ENCODE measurements around the gene NR6A1. TPM values are rescaled to one million over a fixed set of nuclear protein-coding genes. Genes with fewer than 3 reads are reported as not detected.

The NR6A1 gene
- total and polyA plus RNA-seq, 2 of the 8 experiments (the other 6 are each of a cell fraction or from before 2014, with no cell fraction given), result 93.2 to 237 TPM

DNA sequence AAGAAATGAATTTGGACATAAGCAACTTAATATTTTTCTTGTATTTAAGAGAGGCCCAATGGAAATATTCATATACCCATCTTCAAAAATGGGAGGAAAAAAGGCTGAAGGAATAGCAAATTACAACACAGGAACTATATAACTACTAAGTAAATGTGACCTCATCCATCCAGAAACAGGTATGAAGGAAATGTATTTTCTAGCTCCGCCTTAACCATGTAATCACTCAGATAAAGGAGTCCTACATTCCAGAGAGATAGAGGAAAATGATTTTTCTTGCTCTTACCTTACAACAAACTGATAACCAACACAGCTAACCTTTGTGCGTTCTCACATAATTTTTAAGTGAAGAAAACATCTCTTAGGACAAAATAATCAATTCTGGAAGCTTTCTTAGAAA, 96.5 kb downstream of the NR6A1 start:
- Histone ChIP-seq H3K4ac (replicated peaks; ENCODE audit: insufficient read length, low read depth, low read length) (no peak overlapping the region), H3K23ac (ENCODE audit: insufficient read length) (no peak overlapping the region), H2BK20ac (ENCODE audit: low read length) (no peak overlapping the region), H3K9ac (replicated peaks in 1 of 4; ENCODE audit: extremely low read depth in 1 of 4, low read depth in 3 of 4, low read length in 3 of 4) (no peak overlapping the region), H3K23me2 (ENCODE audit: low read depth, low read length) (no peaks in the 10 kb centered on the region), H3K79me1 (ENCODE audit: low read depth, low read length) (peaks cover 2% of the 10 kb centered on the region; the same call in 1 of the 2 replicates), H2AK5ac (ENCODE audit: low read depth, low read length) (no peak overlapping the region), H3K56ac (replicated peaks; ENCODE audit: insufficient read length, low read depth, low read length) (no peak overlapping the region), H3K9me3 (ENCODE audit: insufficient read depth in 2 of 2, low read depth in 1 of 2, low read length in 1 of 2) (no peaks in the 10 kb centered on the region), H4K5ac (ENCODE audit: insufficient read length, low read depth, low read length) (no peak overlapping the region), H2BK5ac (ENCODE audit: low read depth, low read length) (no peak overlapping the region), H3K79me2 (ENCODE audit: control insufficient read depth in 1 of 2, insufficient read depth in 2 of 2, low read length in 2 of 2) (peaks cover 0 to 57% of the 10 kb centered on the region in 2 experiments; a peak in 2 of 4 replicates), H2BK15ac (ENCODE audit: low read length) (no peak overlapping the region), H3K36me3 (ENCODE audit: control insufficient read depth in 2 of 4, insufficient read depth in 4 of 4, low read length in 3 of 4) (no peaks in the 10 kb centered on the region), H3K4me1 (replicated peaks in 1 of 4; ENCODE audit: control insufficient read depth in 3 of 4, insufficient read depth in 4 of 4, low read length in 3 of 4) (no peaks in the 10 kb centered on the region), H3K4me2 (ENCODE audit: insufficient read depth in 1 of 2, low read depth in 2 of 2, low read length in 2 of 2) (no peak overlapping the region), H3K27me3 (replicated peaks in 1 of 4; ENCODE audit: control insufficient read depth in 3 of 4, extremely low read depth in 1 of 4, insufficient read depth in 3 of 4, low read length in 3 of 4) (no peaks in the 10 kb centered on the region), H4K91ac (replicated peaks; ENCODE audit: insufficient read length, low read length) (no peak overlapping the region), H4K20me1 (replicated peaks in 1 of 2; ENCODE audit: control insufficient read depth in 1 of 2, insufficient read depth in 2 of 2, low read length in 2 of 2) (peaks cover 2 to 4% of the 10 kb centered on the region in 2 experiments), H4K8ac (ENCODE audit: extremely low read depth, insufficient read depth, low read length) (no peak overlapping the region), H2BK120ac (replicated peaks; ENCODE audit: low read depth, low read length) (no peak overlapping the region), H2BK12ac (ENCODE audit: low read depth, low read length) (no peak overlapping the region), H2AFZ (ENCODE audit: low read length) (no peak overlapping the region), H3K4me3 (ENCODE audit: extremely low read depth in 1 of 4, insufficient read depth in 2 of 4, low read depth in 3 of 4, low read length in 4 of 4) (no peak overlapping the region), H3K18ac (ENCODE audit: extremely low read depth, low read length) (no peak overlapping the region), H3K27ac (ENCODE audit: low read depth, low read length) (no peak overlapping the region), H3K14ac (ENCODE audit: insufficient read length) (no peak overlapping the region)
- WGBS, 2 experiments (ENCODE audit: extremely low coverage in 1 of 2, insufficient coverage in 1 of 2, insufficient read length in 1 of 2, insufficient replicate concordance in 2 of 2, low coverage in 1 of 2, low lambda C conversion rate in 2 of 2, missing lambda C conversion rate in 1 of 2), result 93% methylated on average over 2 of the region's 2 CpGs; no CpG with 5 or more reads in 1 of the 2 experiments
- DNase-seq (ENCODE audit: low read depth in 1 of 2, low spot score in 2 of 2) (no peak), FAIRE-seq (no peak)
- CTCF ChIA-PET (ENCODE audit: partially characterized antibody), result interaction anchor here (0.5 to 2.3 kb wide), 7 partner anchors 10 to 103 kb away, joined by 3 to 7 read pairs (median 3); no protein-coding TSS in a partner anchor
- POLR2A ChIA-PET (ENCODE audit: partially characterized antibody), result no interaction called here
- TF ChIP-seq EZH2 (IDR thresholded peaks at IDR 0.05; ENCODE audit: low read depth, low read length, severe bottlenecking) (no peak), KDM5A (IDR thresholded peaks at IDR 0.05; ENCODE audit: low read length) (no peak), SP4 (IDR thresholded peaks at IDR 0.05; ENCODE audit: low read length) (no peak), GTF2F1 (IDR thresholded peaks at IDR 0.05; ENCODE audit: borderline replicate concordance, low read depth, low read length) (no peak), SP1 (IDR thresholded peaks at IDR 0.05; ENCODE audit: low read depth, low read length) (no peak), TCF12 (IDR thresholded peaks at IDR 0.05; ENCODE audit: low read depth, low read length) (no peak), POU5F1 (IDR thresholded peaks at IDR 0.05; ENCODE audit: low read depth, low read length) (no peak), ZNF274 (IDR thresholded peaks at IDR 0.05; ENCODE audit: borderline replicate concordance, extremely low read depth, low read length) (no peak), JUN (IDR thresholded peaks at IDR 0.05; ENCODE audit: low read depth, low read length) (no peak), SIN3A (conservative IDR thresholded peaks at IDR 0.05 in 1 of 2, IDR thresholded peaks at IDR 0.05 in 1 of 2; ENCODE audit: low read depth in 1 of 2, low read length in 2 of 2) (no peak), SIRT6 (IDR thresholded peaks at IDR 0.05; ENCODE audit: low read length) (no peak), SIX5 (IDR thresholded peaks at IDR 0.05; ENCODE audit: low read depth, low read length) (no peak), RBBP5 (IDR thresholded peaks at IDR 0.05; ENCODE audit: borderline replicate concordance, low read depth, low read length) (no peak), POLR2AphosphoS5 (IDR thresholded peaks at IDR 0.05; ENCODE audit: low read depth, low read length) (no peak)

Data from H1 (cell line).